GM21576 (cell line): ENCODE measurements around the gene ATXN7L1.

ENCODE experiments used
- ATAC-seq: cut with Tn5 transposase; IDR thresholded peaks from one replicate; pipeline ENCODE4 v1.9.1; 2021; ENCODE audit warnings: mild to moderate bottlenecking, moderate library complexity; ENCODE audit not compliant: unreplicated experiment

ATXN7L1 gene, protein sequence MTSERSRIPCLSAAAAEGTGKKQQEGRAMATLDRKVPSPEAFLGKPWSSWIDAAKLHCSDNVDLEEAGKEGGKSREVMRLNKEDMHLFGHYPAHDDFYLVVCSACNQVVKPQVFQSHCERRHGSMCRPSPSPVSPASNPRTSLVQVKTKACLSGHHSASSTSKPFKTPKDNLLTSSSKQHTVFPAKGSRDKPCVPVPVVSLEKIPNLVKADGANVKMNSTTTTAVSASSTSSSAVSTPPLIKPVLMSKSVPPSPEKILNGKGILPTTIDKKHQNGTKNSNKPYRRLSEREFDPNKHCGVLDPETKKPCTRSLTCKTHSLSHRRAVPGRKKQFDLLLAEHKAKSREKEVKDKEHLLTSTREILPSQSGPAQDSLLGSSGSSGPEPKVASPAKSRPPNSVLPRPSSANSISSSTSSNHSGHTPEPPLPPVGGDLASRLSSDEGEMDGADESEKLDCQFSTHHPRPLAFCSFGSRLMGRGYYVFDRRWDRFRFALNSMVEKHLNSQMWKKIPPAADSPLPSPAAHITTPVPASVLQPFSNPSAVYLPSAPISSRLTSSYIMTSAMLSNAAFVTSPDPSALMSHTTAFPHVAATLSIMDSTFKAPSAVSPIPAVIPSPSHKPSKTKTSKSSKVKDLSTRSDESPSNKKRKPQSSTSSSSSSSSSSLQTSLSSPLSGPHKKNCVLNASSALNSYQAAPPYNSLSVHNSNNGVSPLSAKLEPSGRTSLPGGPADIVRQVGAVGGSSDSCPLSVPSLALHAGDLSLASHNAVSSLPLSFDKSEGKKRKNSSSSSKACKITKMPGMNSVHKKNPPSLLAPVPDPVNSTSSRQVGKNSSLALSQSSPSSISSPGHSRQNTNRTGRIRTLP

GRCh38 chr7:105876091-105876963 is at the start of gene ATXN7L1:
Gene ATXN7L1, minus strand, starts transcription at chr7:105876599. Its CDS starts 41 bp downstream, at chr7:105876558.
- peak; percentile 86 for ATAC-seq

- ATAC-seq: no peak
Observed at GRCh38 chr7:105926131-105926530, 49.7 kb upstream of the ATXN7L1 start.

- ATAC-seq: no peak
Observed at GRCh38 chr7:105924945-105925344, 48.5 kb upstream of the ATXN7L1 start.

- ATAC-seq: no peak
Observed at GRCh38 chr7:105920766-105921165, 44.4 kb upstream of the ATXN7L1 start.

DNA sequence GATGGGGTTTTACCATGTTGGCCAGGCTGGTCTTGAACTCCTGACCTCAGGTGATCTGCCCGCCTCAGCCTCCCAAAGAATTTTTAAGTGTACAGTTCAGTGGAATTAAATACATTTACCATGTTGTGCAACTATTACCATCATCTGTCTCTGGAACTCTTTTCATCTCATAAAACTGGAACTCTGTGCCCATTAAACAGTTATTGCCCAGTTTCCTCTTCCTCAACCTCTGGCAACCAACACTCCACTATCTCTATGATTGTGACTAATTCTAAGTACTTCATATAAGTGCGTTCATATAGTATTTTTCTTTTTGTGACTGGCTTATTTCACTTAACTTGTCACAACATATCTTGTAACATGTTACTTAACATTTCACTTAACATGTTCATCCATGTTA is 41.3 kb upstream of the ATXN7L1 start:
- ATAC-seq: no peak

GRCh38 chr7:105916603-105917002 is 40.2 kb upstream of the ATXN7L1 start:
- ATAC-seq: no peak

- ATAC-seq: no peak
Observed at GRCh38 chr7:105913947-105914346, 37.5 kb upstream of the ATXN7L1 start.

DNA sequence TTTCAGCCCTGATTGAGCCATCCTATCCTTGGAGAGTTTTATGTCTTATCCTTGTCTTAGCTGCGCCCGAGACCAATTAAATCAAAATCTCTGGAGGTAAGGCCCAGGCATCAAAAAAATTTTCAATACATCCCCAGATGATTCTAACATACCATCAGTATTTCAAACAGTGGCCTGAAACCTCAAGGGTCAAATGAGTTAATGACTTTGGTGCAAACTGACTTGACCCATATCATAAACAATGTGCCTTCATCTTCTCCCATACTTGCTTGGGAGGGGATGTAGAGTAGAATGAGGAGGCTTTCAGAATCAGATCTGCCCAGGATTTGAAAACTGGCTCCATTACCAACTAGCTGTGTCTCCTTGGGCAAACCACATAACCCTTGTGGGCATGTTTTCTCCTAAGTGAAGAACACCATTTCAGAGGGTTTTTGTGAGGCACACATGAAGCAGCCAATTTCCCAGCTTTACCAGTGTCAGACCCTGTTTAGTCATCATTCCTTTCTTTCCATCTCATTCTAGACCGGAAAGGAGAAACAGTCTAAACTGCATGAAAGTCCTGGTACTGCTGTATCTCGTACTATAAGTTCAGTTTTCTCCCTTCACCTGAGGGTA is 35.7 kb upstream of the ATXN7L1 start:
- ATAC-seq: no peak

GRCh38 chr7:105910172-105910571 is 33.8 kb upstream of the ATXN7L1 start:
- no peak for ATAC-seq

GRCh38 chr7:105909742-105910141 is 33.3 kb upstream of the ATXN7L1 start:
- no peak for ATAC-seq

DNA sequence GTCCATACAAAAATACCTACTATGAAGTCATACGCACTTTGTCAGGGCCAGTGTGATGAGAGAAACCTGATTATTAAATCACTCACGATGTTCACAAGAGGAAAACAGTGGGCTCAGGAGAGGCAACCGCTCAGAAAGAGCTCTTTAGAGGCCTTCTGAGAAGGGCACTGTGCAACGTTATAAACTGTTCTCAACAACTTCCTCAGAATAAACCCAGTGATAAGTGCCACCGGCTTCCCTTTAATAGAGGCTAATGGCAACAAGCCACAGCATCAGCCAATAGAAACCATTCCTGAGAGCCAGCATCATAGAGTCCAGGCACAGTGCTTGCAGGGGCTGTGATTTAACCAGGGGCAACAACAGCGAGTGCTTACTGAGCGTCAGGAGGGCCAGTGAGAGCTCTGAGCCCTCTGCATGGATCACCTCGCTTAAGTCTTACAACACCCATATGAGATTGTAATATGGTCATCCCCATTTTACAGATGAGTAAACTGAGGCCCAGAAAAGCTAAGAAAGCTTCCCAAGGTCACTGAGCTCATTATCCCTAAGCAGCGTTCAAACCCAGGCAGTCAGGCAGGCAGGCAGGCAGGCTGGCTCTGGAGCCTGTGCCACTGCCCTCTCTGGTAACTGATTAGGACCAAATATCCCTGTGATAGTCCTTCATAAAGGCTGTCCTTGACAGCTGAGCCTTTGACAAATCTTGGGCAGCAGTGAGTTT is 30.9 kb upstream of the ATXN7L1 start:
- ATAC-seq: no peak

- ATAC-seq: no peak
Observed at GRCh38 chr7:105906695-105907094, 30.3 kb upstream of the ATXN7L1 start.

GRCh38 chr7:105905910-105906568 is 29.6 kb upstream of the ATXN7L1 start:
- no peak for ATAC-seq

DNA sequence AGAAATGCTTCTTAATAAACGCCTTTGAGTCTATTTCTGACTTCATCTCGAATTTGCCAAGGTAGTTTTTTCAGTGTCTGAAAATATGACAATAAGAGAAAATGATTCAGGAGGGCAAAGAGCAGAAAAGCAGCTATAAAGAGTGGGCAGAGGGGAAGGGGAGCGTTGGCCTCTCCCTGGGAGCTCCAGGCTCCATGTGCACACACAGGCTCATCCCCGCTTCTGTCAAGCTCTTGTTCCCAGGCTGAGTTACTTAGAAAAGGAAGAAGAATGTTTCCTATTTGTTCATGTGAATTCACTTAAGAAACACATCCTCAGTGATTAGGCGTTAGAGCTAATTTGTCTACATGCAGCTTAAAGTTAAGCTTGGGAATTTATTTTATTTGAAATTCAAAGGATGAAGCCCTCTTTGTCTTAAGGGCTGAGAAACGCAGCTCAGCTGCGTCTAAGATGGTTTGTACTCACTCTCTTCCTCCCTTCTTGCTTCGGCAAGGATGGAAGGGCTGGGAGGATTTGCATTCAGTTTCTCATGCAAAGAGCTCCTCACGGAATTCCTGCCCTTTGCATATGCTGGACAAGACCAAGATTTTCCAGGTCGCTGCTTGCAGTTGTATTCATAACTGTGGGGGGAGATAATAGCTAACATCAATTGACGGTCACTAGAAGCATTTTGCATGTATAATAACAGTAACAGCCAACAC is 29.0 kb upstream of the ATXN7L1 start:
- no peak for ATAC-seq

- no peak for ATAC-seq
Observed at GRCh38 chr7:105904064-105904463, 27.7 kb upstream of the ATXN7L1 start.

GRCh38 chr7:105902325-105902911 is 26.0 kb upstream of the ATXN7L1 start:
- ATAC-seq: no peak

GRCh38 chr7:105897999-105898398 is 21.6 kb upstream of the ATXN7L1 start:
- no peak for ATAC-seq

DNA sequence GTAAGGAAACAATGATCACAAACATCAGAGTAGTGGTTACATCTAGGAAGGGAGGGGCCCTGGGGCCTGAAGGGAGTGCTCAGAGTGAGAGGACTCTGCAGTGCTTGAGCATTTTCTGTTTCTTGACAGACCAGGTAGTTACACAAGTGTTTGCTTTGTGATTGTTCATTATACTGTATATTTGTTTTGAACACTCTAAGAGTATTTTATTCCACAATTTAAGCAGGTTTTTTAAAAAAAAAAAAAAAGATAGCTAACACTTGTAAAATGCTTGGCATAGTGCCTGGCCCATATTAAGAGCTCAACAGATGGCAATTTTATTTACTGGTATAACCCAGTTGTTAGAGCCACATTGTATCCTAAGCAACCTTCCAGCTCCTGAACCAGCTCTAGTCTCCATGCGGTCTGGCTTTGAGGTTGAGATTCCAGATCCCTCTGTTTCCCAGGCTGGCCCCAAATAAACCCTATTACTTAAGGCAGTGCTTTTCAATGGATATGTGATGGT is 20.1 kb upstream of the ATXN7L1 start:
- no peak for ATAC-seq
